Activated CD8-positive, alpha-beta memory T cell treated with anti-CD3 and anti-CD28 coated beads, Interleukin-2, amount 50 U/mL, for 4 hours (primary cell): ENCODE measurements around the gene ZNRF3.
"Not testable (repeated sequence)": the region's sequence is repeated elsewhere in the genome, so short reads cannot be mapped to it uniquely, and the experiment has no call there.

ENCODE experiments used
- DNase-seq: peaks from one replicate; pipeline ENCODE4 v3.0.0-alpha.2; 2020

Gene ZNRF3

GRCh38 chr22:29012952-29013351 is 129.6 kb downstream of the ZNRF3 start:
- DNase-seq, result no peak

GRCh38 chr22:29014293-29014692 is 130.9 kb downstream of the ZNRF3 start:
- no peak for DNase-seq

- DNase-seq, result no peak
Observed at GRCh38 chr22:29014773-29015172, 131.4 kb downstream of the ZNRF3 start.

GRCh38 chr22:29016067-29016938 is 132.9 kb downstream of the ZNRF3 start:
- no peak for DNase-seq

GRCh38 chr22:29018293-29019189 is 135.2 kb downstream of the ZNRF3 start:
- DNase-seq, result no peak

- DNase-seq, result no peak
Observed at GRCh38 chr22:29022101-29022817, 138.9 kb downstream of the ZNRF3 start.

- DNase-seq, result no peak
Observed at GRCh38 chr22:29023172-29023796, 139.9 kb downstream of the ZNRF3 start.

GRCh38 chr22:29026579-29026978 is 143.2 kb downstream of the ZNRF3 start:
- DNase-seq, result no peak

- DNase-seq, result no peak
Observed at GRCh38 chr22:29028468-29028867, 145.1 kb downstream of the ZNRF3 start.

- DNase-seq, result no peak
Observed at GRCh38 chr22:29029202-29030000, 146.0 kb downstream of the ZNRF3 start.

GRCh38 chr22:29030016-29030617 is 146.7 kb downstream of the ZNRF3 start:
- no peak for DNase-seq

- no peak for DNase-seq
Observed at GRCh38 chr22:29030618-29031226, 147.3 kb downstream of the ZNRF3 start.

- no peak for DNase-seq
Observed at GRCh38 chr22:29031227-29032011, 148.0 kb downstream of the ZNRF3 start.

- no peak for DNase-seq
Observed at GRCh38 chr22:29032014-29032475, 148.7 kb downstream of the ZNRF3 start.

GRCh38 chr22:29032584-29032983 is 149.2 kb downstream of the ZNRF3 start:
- no peak for DNase-seq

GRCh38 chr22:29037340-29037932 is 154.1 kb downstream of the ZNRF3 start:
- DNase-seq, result no peak

GRCh38 chr22:29039148-29039547 is 155.8 kb downstream of the ZNRF3 start:
- no peak for DNase-seq

- DNase-seq, result not testable (repeated sequence)
Observed at GRCh38 chr22:29039684-29040083, 156.3 kb downstream of the ZNRF3 start.
